NT2/D1 (cell line): ENCODE measurements around the gene BCL11B.

ENCODE experiments used
- SUZ12 ChIP-seq: IDR thresholded peaks from 2 replicates; pipeline ENCODE4 v1.6.1; 2011; ENCODE audit not compliant: insufficient read length, insufficient read depth; ENCODE audit errors: extremely low read depth
- YY1 ChIP-seq: IDR thresholded peaks from 2 replicates; pipeline ENCODE4 v1.6.1; 2011; ENCODE audit not compliant: insufficient read length, insufficient read depth
- ZNF274 ChIP-seq: IDR thresholded peaks from 2 replicates; pipeline ENCODE4 v1.6.1; 2011; ENCODE audit warnings: mild to moderate bottlenecking, low read depth, low read length

GRCh38 chr14:99189201-99189801 is 82.7 kb downstream of the BCL11B start:
- no peak for TF ChIP-seq YY1
- no peak for TF ChIP-seq ZNF274
- no peak for TF ChIP-seq SUZ12
